HepG2 (cell line): ENCODE results near the gene POC1A. TPM values are rescaled to one million over a fixed set of nuclear protein-coding genes. Genes with fewer than 3 reads are reported as not detected.

Experiments used
- GTF2F1 ChIP-seq: fragments of 150-350 bp; IDR thresholded peaks from 2 replicates; pipeline ENCODE4 v1.6.1; 2014; ENCODE audit warnings: low read length
- HDAC2 ChIP-seq: sonication (generic); formaldehyde crosslinking; IDR thresholded peaks from 2 replicates; pipeline ENCODE4 v1.4.0; 2020; ENCODE audit warnings: missing genetic modification reagents
- KLF6 ChIP-seq: IDR thresholded peaks from 2 replicates; pipeline ENCODE4 v1.8.0; 2016; ENCODE audit warnings: missing biosample characterization, missing genetic modification reagents
- NCOA5 ChIP-seq: sonication (generic); formaldehyde crosslinking; IDR thresholded peaks from 2 replicates; pipeline ENCODE4 v1.4.0; 2020; ENCODE audit warnings: missing genetic modification reagents
- RARA ChIP-seq: IDR thresholded peaks from 2 replicates; pipeline ENCODE4 v1.6.1; 2016; ENCODE audit warnings: missing genetic modification reagents, missing compliant biosample characterization
- ZFP41 ChIP-seq: sonication (generic); formaldehyde crosslinking; IDR thresholded peaks from 2 replicates; pipeline ENCODE4 v1.4.0; 2020; ENCODE audit warnings: mild to moderate bottlenecking, missing genetic modification reagents, borderline replicate concordance
- ZMYM4 ChIP-seq: sonication (generic); formaldehyde crosslinking; IDR thresholded peaks from 2 replicates; pipeline ENCODE4 v1.8.1; 2023; ENCODE audit warnings: mild to moderate bottlenecking, missing genetic modification reagents
- ZNF501 ChIP-seq: sonication (generic); formaldehyde crosslinking; IDR thresholded peaks from 2 replicates; pipeline ENCODE4 v1.5.1; 2020; ENCODE audit warnings: mild to moderate bottlenecking, moderate library complexity, missing genetic modification reagents
- ZNF629 ChIP-seq: sonication (generic); formaldehyde crosslinking; conservative IDR thresholded peaks from 2 replicates; pipeline ENCODE4 v1.5.0; 2020; ENCODE audit warnings: missing genetic modification reagents
- polyA plus RNA-seq, 8 experiments: library from polyadenylated mRNA; depleted of rRNA in 3 of 8; stranded (reverse) in 7 of 8; unstranded in 1 of 8; fragments of >200 nt; fragmentation: Illumina TruSeq in 4 of 8; extraction: Trizol in 4 of 8; gene quantifications; 2 replicates each; pipeline versions ENCODE4 v1.2.1 to v1.2.3, GENCODE V29; 2011 to 2016; ENCODE audit warnings: low read depth in 4 of 8, missing spikeins in 1 of 8, mixed read lengths in 1 of 8; ENCODE audit not compliant: insufficient read depth in 1 of 8
- total RNA-seq, 5 experiments: library from RNA; depleted of rRNA; stranded (reverse); fragments of >200 nt; fragmentation: Illumina TruSeq; extraction: Trizol; gene quantifications; 2 replicates each; pipeline ENCODE4 v1.2.3, GENCODE V29; 2016; ENCODE audit warnings: low read depth in 1 of 5
- TF ChIP-seq, protein P1 (sequence below), 2 experiments: fragments of 450-650 bp in 1 of 2; sonication (generic) in 1 of 2; formaldehyde crosslinking; IDR thresholded peaks; 2 replicates each; pipeline versions ENCODE4 v1.5.0 to v1.8.0; 2020 to 2022; ENCODE audit warnings: mild to moderate bottlenecking in 1 of 2, missing genetic modification reagents in 1 of 2
- TF ChIP-seq, protein P2 (sequence below): sonication (generic); formaldehyde crosslinking; IDR thresholded peaks from 2 replicates; pipeline ENCODE4 v1.4.0; 2020; ENCODE audit warnings: missing genetic modification reagents
- TF ChIP-seq, protein P3 (sequence below): sonication (generic); formaldehyde crosslinking; IDR thresholded peaks from 2 replicates; pipeline ENCODE4 v1.4.0; 2020; ENCODE audit warnings: missing genetic modification reagents
- TF ChIP-seq, protein P4 (sequence below): sonication (generic); formaldehyde crosslinking; IDR thresholded peaks from 2 replicates; pipeline ENCODE4 v1.4.0; 2020; ENCODE audit warnings: missing genetic modification reagents

Gene POC1A
- total and polyA plus RNA-seq, 2 of the 13 experiments (the other 11 are each of a cell fraction or from before 2014, with no cell fraction given), result 14.6 to 20.0 TPM

GRCh38 chr3:52176951-52177700 lies 22.9 kb upstream of the POC1A start (continued):
- TF ChIP-seq, protein P1, sequence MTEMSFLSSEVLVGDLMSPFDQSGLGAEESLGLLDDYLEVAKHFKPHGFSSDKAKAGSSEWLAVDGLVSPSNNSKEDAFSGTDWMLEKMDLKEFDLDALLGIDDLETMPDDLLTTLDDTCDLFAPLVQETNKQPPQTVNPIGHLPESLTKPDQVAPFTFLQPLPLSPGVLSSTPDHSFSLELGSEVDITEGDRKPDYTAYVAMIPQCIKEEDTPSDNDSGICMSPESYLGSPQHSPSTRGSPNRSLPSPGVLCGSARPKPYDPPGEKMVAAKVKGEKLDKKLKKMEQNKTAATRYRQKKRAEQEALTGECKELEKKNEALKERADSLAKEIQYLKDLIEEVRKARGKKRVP (CRISPR knock-in tag; IDR thresholded peaks at IDR 0.05), result peak in 1 of 2 experiments; percentile 78; a peak in 2 of 4 replicates
- TF ChIP-seq, protein P2, sequence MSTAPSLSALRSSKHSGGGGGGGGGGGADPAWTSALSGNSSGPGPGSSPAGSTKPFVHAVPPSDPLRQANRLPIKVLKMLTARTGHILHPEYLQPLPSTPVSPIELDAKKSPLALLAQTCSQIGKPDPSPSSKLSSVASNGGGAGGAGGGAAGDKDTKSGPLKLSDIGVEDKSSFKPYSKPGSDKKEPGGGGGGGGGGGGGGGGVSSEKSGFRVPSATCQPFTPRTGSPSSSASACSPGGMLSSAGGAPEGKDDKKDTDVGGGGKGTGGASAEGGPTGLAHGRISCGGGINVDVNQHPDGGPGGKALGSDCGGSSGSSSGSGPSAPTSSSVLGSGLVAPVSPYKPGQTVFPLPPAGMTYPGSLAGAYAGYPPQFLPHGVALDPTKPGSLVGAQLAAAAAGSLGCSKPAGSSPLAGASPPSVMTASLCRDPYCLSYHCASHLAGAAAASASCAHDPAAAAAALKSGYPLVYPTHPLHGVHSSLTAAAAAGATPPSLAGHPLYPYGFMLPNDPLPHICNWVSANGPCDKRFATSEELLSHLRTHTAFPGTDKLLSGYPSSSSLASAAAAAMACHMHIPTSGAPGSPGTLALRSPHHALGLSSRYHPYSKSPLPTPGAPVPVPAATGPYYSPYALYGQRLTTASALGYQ (CRISPR knock-in tag), result 0 out of 2 replicates have a peak, but pooled peaks have one; percentile 30
- peak; percentile 94 for TF ChIP-seq RARA (CRISPR knock-in tag)
- TF ChIP-seq KLF6 (CRISPR knock-in tag), result 0 out of 2 replicates have a peak, but pooled peaks have one; percentile 25
- TF ChIP-seq HDAC2 (CRISPR knock-in tag), result peak; percentile 77
- no peak for TF ChIP-seq GTF2F1
- TF ChIP-seq ZFP41 (CRISPR knock-in tag), result no peak
- TF ChIP-seq, protein P3, sequence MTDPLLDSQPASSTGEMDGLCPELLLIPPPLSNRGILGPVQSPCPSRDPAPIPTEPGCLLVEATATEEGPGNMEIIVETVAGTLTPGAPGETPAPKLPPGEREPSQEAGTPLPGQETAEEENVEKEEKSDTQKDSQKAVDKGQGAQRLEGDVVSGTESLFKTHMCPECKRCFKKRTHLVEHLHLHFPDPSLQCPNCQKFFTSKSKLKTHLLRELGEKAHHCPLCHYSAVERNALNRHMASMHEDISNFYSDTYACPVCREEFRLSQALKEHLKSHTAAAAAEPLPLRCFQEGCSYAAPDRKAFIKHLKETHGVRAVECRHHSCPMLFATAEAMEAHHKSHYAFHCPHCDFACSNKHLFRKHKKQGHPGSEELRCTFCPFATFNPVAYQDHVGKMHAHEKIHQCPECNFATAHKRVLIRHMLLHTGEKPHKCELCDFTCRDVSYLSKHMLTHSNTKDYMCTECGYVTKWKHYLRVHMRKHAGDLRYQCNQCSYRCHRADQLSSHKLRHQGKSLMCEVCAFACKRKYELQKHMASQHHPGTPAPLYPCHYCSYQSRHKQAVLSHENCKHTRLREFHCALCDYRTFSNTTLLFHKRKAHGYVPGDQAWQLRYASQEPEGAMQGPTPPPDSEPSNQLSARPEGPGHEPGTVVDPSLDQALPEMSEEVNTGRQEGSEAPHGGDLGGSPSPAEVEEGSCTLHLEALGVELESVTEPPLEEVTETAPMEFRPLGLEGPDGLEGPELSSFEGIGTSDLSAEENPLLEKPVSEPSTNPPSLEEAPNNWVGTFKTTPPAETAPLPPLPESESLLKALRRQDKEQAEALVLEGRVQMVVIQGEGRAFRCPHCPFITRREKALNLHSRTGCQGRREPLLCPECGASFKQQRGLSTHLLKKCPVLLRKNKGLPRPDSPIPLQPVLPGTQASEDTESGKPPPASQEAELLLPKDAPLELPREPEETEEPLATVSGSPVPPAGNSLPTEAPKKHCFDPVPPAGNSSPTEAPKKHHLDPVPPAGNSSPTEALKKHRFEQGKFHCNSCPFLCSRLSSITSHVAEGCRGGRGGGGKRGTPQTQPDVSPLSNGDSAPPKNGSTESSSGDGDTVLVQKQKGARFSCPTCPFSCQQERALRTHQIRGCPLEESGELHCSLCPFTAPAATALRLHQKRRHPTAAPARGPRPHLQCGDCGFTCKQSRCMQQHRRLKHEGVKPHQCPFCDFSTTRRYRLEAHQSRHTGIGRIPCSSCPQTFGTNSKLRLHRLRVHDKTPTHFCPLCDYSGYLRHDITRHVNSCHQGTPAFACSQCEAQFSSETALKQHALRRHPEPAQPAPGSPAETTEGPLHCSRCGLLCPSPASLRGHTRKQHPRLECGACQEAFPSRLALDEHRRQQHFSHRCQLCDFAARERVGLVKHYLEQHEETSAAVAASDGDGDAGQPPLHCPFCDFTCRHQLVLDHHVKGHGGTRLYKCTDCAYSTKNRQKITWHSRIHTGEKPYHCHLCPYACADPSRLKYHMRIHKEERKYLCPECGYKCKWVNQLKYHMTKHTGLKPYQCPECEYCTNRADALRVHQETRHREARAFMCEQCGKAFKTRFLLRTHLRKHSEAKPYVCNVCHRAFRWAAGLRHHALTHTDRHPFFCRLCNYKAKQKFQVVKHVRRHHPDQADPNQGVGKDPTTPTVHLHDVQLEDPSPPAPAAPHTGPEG (CRISPR knock-in tag), result 0 out of 2 replicates have a peak, but pooled peaks have one; percentile 40
- TF ChIP-seq, protein P4, sequence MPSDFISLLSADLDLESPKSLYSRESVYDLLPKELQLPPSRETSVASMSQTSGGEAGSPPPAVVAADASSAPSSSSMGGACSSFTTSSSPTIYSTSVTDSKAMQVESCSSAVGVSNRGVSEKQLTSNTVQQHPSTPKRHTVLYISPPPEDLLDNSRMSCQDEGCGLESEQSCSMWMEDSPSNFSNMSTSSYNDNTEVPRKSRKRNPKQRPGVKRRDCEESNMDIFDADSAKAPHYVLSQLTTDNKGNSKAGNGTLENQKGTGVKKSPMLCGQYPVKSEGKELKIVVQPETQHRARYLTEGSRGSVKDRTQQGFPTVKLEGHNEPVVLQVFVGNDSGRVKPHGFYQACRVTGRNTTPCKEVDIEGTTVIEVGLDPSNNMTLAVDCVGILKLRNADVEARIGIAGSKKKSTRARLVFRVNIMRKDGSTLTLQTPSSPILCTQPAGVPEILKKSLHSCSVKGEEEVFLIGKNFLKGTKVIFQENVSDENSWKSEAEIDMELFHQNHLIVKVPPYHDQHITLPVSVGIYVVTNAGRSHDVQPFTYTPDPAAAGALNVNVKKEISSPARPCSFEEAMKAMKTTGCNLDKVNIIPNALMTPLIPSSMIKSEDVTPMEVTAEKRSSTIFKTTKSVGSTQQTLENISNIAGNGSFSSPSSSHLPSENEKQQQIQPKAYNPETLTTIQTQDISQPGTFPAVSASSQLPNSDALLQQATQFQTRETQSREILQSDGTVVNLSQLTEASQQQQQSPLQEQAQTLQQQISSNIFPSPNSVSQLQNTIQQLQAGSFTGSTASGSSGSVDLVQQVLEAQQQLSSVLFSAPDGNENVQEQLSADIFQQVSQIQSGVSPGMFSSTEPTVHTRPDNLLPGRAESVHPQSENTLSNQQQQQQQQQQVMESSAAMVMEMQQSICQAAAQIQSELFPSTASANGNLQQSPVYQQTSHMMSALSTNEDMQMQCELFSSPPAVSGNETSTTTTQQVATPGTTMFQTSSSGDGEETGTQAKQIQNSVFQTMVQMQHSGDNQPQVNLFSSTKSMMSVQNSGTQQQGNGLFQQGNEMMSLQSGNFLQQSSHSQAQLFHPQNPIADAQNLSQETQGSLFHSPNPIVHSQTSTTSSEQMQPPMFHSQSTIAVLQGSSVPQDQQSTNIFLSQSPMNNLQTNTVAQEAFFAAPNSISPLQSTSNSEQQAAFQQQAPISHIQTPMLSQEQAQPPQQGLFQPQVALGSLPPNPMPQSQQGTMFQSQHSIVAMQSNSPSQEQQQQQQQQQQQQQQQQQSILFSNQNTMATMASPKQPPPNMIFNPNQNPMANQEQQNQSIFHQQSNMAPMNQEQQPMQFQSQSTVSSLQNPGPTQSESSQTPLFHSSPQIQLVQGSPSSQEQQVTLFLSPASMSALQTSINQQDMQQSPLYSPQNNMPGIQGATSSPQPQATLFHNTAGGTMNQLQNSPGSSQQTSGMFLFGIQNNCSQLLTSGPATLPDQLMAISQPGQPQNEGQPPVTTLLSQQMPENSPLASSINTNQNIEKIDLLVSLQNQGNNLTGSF (CRISPR knock-in tag), result 0 out of 2 replicates have a peak, but pooled peaks have one; percentile 7
- TF ChIP-seq NCOA5 (CRISPR knock-in tag), result no peak
- TF ChIP-seq ZNF501 (CRISPR knock-in tag), result peak; percentile 82; the same call in 1 of the 2 replicates
- peak; percentile 27; the same call in 1 of the 2 replicates for TF ChIP-seq ZNF629 (CRISPR knock-in tag)
- TF ChIP-seq ZMYM4, result peak; percentile 25; the same call in 1 of the 2 replicates
